ENCODE results near the gene CDC40. TPM values are rescaled to one million over a fixed set of nuclear protein-coding genes. Genes with fewer than 3 reads are reported as not detected.

Gene CDC40
- total and polyA plus RNA-seq, 9 of the 15 experiments (the other 6 are each of a cell fraction or from before 2014, with no cell fraction given) = 9.7 to 26.3 (median 15.7) TPM

GRCh38 chr6:110180228-110181008 lies at the start of gene CDC40 (continued):
- TF ChIP-seq RBM25 (IDR thresholded peaks at IDR 0.05; ENCODE audit: low read depth, low read length, severe bottlenecking) (peak; percentile 6), NR2C2 (CRISPR knock-in tag; IDR thresholded peaks at IDR 0.05) (peak; percentile 51; the same call in 1 of the 2 replicates), NR2C2 (tag; IDR thresholded peaks at IDR 0.05) (peak; percentile 79), PPARD (CRISPR knock-in tag; IDR thresholded peaks at IDR 0.05) (no peak), GTF2F1 (IDR thresholded peaks at IDR 0.05; ENCODE audit: low read depth, low read length) (no peak; the same call in 1 of the 2 replicates), RBM17 (IDR thresholded peaks at IDR 0.05; ENCODE audit: borderline replicate concordance, low read depth, low read length) (no peak), FOXP4 (CRISPR knock-in tag; IDR thresholded peaks at IDR 0.05; ENCODE audit: borderline replicate concordance) (no peak), ZBTB8A (IDR thresholded peaks at IDR 0.05; ENCODE audit: partially characterized antibody) (peak; percentile 72), E2F4 (CRISPR knock-in tag; IDR thresholded peaks at IDR 0.05; ENCODE audit: low read depth) (no peak), ZNF695 (CRISPR knock-in tag; IDR thresholded peaks at IDR 0.05) (no peak), ILF3 (IDR thresholded peaks at IDR 0.05; ENCODE audit: borderline replicate concordance) (peak; percentile 39; the same call in 1 of the 2 replicates), NR4A1 (CRISPR knock-in tag; IDR thresholded peaks at IDR 0.05) (no peak), NR4A1 (tag; IDR thresholded peaks at IDR 0.05) (0 out of 2 replicates have a peak, but pooled peaks have one; percentile 42), DACH1 (IDR thresholded peaks at IDR 0.05; ENCODE audit: partially characterized antibody) (no peak), ZBTB40 (IDR thresholded peaks at IDR 0.05) (peak; percentile 70), ZBTB40 (CRISPR knock-in tag; IDR thresholded peaks at IDR 0.05) (no peak)
